ENCODE results near the gene UBASH3A. TPM values are rescaled to one million over a fixed set of nuclear protein-coding genes. Genes with fewer than 3 reads are reported as not detected.

The UBASH3A gene
- total RNA-seq, 1 experiment from 2014 or later: not detected

DNA sequence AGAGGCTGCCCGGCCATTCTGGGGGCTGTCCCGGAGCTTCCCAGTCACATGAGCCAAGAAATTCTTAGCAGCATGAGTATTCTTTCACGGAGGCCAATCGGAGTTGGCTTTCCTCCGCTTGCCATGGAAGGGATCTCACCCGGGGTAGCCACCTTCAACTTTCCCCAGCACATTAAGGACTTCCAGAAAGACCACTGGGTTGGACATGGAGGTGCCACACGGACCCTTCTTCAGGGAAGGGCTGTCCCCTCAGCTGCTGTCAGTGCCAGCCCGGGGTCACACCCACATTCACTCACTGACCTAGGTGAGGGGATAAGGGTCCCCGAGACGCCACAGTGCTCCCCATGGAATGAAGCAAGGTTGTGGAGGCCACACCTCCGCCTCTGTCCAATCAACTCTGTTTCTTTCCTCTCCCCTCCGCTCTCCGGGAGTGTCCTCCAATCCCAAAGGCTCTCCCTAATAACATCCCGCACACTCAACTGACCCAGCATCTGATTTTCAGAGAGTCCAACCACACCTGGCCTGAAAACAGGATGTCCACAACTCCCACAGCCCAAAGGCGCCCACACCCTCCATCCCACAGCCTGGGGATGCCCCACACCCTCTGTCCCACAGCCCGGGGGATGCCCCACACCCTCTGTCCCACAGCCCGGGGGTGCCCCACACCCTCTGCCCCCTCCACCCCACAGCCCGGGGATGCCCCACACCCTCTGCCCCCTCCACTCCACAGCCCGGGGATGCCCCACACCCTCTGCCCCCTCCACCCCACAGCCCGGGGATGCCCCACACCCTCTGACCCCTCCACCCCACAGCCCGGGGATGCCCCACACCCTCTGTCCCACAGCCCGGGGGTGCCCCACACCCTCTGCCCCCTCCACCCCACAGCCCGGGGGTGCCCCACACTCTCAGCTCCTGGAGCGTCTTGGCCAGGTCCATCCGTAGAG, 73.0 kb downstream of the UBASH3A start:
- Mint-ChIP-seq H3K4me1 (ENCODE audit: insufficient read depth, unreplicated experiment) (peaks cover 12% of the 10 kb centered on the region), H3K27ac (ENCODE audit: low read depth, unreplicated experiment) (no peak overlapping the region), H3K36me3 (ENCODE audit: insufficient read depth, unreplicated experiment) (no peaks in the 10 kb centered on the region), H3K9me3 (ENCODE audit: unreplicated experiment) (no peaks in the 10 kb centered on the region), H3K4me3 (ENCODE audit: unreplicated experiment) (no peak overlapping the region), H3K27me3 (ENCODE audit: insufficient read depth, unreplicated experiment) (no peaks in the 10 kb centered on the region)
- intact Hi-C loops (cut with micrococcal nuclease): no loop called here
- ChIA-PET POLR2A (no interaction called here), CTCF (no interaction called here)
- no peak for DNase-seq (ENCODE audit: unreplicated experiment)
- BruUV-seq (replicated peaks): no TSS peak
- TF ChIP-seq, protein P1, sequence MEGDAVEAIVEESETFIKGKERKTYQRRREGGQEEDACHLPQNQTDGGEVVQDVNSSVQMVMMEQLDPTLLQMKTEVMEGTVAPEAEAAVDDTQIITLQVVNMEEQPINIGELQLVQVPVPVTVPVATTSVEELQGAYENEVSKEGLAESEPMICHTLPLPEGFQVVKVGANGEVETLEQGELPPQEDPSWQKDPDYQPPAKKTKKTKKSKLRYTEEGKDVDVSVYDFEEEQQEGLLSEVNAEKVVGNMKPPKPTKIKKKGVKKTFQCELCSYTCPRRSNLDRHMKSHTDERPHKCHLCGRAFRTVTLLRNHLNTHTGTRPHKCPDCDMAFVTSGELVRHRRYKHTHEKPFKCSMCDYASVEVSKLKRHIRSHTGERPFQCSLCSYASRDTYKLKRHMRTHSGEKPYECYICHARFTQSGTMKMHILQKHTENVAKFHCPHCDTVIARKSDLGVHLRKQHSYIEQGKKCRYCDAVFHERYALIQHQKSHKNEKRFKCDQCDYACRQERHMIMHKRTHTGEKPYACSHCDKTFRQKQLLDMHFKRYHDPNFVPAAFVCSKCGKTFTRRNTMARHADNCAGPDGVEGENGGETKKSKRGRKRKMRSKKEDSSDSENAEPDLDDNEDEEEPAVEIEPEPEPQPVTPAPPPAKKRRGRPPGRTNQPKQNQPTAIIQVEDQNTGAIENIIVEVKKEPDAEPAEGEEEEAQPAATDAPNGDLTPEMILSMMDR (IDR thresholded peaks at IDR 0.05; ENCODE audit: unreplicated experiment): no peak

DNA sequence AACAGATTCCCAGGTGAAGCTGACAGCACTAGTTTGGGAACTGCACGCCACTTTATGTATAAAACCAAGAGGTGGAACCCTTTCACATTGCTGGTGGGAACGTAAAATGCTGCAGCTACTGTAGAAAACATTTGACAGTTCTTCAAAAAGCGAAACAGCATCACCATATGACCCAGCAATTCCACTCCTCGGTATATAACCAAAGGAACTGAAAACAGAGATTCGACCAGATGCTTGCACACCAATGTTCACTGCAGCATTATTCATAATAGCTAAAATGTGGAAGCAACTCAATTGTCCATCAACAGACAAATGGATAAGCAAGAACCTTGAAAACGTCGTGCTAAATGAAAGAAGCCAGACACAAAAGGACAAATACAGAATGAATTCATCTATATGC, 74.8 kb downstream of the UBASH3A start:
- Mint-ChIP-seq H3K36me3 (ENCODE audit: insufficient read depth, unreplicated experiment) (no peaks in the 10 kb centered on the region), H3K27ac (ENCODE audit: low read depth, unreplicated experiment) (no peak overlapping the region), H3K4me1 (ENCODE audit: insufficient read depth, unreplicated experiment) (peaks cover 12% of the 10 kb centered on the region), H3K27me3 (ENCODE audit: insufficient read depth, unreplicated experiment) (no peaks in the 10 kb centered on the region), H3K9me3 (ENCODE audit: unreplicated experiment) (no peaks in the 10 kb centered on the region), H3K4me3 (ENCODE audit: unreplicated experiment) (no peak overlapping the region)
- ChIA-PET CTCF (interaction anchor here (1.0 kb wide), 1 partner anchor 12 kb away, joined by 4 read pairs; no protein-coding TSS in a partner anchor), POLR2A (no interaction called here)
- intact Hi-C loops (cut with micrococcal nuclease): no loop called here
- DNase-seq (ENCODE audit: unreplicated experiment): no peak
- BruUV-seq (replicated peaks): no TSS peak
- TF ChIP-seq, protein P1 (IDR thresholded peaks at IDR 0.05; ENCODE audit: unreplicated experiment): no peak

DNA sequence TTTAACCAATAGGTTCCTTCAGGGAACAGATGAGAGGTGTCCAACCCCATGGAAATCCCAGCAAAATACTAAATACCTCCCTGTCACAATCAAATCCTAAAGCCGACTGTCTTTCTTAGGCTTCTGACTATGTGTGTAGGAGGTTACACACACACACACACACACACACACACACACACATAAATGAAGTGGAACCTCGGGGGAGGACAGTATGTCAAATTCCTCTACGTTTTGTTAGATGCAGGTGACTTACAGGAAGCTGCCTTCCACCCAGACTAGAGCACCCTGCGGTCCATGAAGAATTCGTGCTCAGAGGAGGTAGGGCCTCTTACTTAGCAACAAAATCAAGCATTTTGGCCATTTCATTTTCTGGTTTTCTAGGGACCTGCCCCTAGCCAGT, 75.9 kb downstream of the UBASH3A start:
- POLR2A ChIA-PET: no interaction called here
- H3K4me3 Mint-ChIP-seq (ENCODE audit: unreplicated experiment): no peak overlapping the region
- H3K4me1 Mint-ChIP-seq (ENCODE audit: insufficient read depth, unreplicated experiment): peaks cover 2% of the 10 kb centered on the region
- TF ChIP-seq, protein P1 (IDR thresholded peaks at IDR 0.05; ENCODE audit: unreplicated experiment): no peak
- H3K27me3 Mint-ChIP-seq (ENCODE audit: insufficient read depth, unreplicated experiment): no peaks in the 10 kb centered on the region
- no peak overlapping the region for H3K27ac Mint-ChIP-seq (ENCODE audit: low read depth, unreplicated experiment)
- no peaks in the 10 kb centered on the region for H3K9me3 Mint-ChIP-seq (ENCODE audit: unreplicated experiment)
- DNase-seq (ENCODE audit: unreplicated experiment): no peak
- BruUV-seq (replicated peaks): no TSS peak
- CTCF ChIA-PET: no interaction called here
- no peaks in the 10 kb centered on the region for H3K36me3 Mint-ChIP-seq (ENCODE audit: insufficient read depth, unreplicated experiment)
- intact Hi-C loops (cut with micrococcal nuclease): no loop called here

DNA sequence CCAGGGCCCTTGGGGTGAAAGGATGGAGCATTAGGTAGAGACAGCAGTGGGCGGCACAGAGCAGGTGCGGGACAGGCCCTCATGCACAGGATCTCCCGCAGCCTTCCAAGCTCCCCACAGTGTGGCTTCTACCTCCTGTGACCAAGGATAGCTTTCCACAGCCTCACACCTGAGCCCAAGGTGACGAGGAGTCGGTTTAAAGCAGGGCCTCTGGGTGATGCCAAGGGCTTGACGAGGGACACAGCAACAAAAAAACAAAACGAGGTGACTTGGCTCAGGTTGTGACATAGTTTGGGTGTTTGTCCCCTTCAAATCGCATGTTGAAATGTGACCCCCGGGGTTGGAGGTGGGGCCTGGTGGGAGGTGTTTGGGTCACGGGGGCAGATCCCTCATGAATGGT, 77.0 kb downstream of the UBASH3A start:
- no peaks in the 10 kb centered on the region for H3K36me3 Mint-ChIP-seq (ENCODE audit: insufficient read depth, unreplicated experiment)
- H3K9me3 Mint-ChIP-seq (ENCODE audit: unreplicated experiment): no peaks in the 10 kb centered on the region
- BruUV-seq (replicated peaks): no TSS peak
- POLR2A ChIA-PET: no interaction called here
- intact Hi-C loops (cut with micrococcal nuclease): no loop called here
- DNase-seq (ENCODE audit: unreplicated experiment): no peak
- H3K4me3 Mint-ChIP-seq (ENCODE audit: unreplicated experiment): no peak overlapping the region
- no peak overlapping the region for H3K27ac Mint-ChIP-seq (ENCODE audit: low read depth, unreplicated experiment)
- no peaks in the 10 kb centered on the region for H3K4me1 Mint-ChIP-seq (ENCODE audit: insufficient read depth, unreplicated experiment)
- CTCF ChIA-PET: no interaction called here
- H3K27me3 Mint-ChIP-seq (ENCODE audit: insufficient read depth, unreplicated experiment): no peaks in the 10 kb centered on the region
- TF ChIP-seq, protein P1 (IDR thresholded peaks at IDR 0.05; ENCODE audit: unreplicated experiment): no peak

All from MCF 10A (cell line).